Stimulated activated CD8-positive, alpha-beta memory T cell treated with anti-CD3 and anti-CD28 coated beads, Interleukin-7, amount 100 ng/mL, for 24 hours (primary cell): ENCODE results near the gene GUK1.

Experiments
- DNase-seq: peaks from one replicate; pipeline ENCODE4 v3.0.0-alpha.2; 2020; ENCODE audit warnings: low read depth

GUK1 gene

GRCh38 chr1:228131766-228132165 is 8.3 kb upstream of the GUK1 start:
- DNase-seq, result no peak

GRCh38 chr1:228134591-228134990 is 5.5 kb upstream of the GUK1 start:
- no peak for DNase-seq

GRCh38 chr1:228136901-228137300 is 3.2 kb upstream of the GUK1 start:
- DNase-seq, result no peak

DNA sequence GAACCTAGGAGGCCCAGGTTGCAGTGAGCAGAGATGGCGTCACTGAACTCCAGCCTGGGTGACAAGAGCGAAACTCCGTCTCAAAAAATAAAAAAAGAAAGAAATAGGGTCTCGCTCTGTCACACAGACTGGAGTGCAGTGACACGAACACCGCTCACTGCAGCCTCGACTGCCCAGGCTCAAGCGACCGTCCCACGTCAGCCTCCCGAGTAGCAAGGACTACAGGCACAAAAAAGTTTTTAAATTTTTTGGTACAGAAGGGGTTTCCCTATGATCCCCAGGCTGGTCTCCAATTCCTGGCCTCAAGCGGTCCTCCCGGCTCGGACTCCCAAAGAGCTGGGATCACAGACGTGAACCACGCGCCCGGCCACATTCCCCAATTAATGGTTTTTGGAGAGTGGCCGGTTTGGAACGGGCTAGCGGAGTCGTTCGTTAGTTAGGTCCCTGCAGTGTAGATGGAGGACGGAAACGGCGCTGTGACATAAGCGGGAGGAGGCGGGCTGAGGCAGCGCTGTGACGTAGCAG is 611 bp upstream of the GUK1 start:
- no peak for DNase-seq

DNA sequence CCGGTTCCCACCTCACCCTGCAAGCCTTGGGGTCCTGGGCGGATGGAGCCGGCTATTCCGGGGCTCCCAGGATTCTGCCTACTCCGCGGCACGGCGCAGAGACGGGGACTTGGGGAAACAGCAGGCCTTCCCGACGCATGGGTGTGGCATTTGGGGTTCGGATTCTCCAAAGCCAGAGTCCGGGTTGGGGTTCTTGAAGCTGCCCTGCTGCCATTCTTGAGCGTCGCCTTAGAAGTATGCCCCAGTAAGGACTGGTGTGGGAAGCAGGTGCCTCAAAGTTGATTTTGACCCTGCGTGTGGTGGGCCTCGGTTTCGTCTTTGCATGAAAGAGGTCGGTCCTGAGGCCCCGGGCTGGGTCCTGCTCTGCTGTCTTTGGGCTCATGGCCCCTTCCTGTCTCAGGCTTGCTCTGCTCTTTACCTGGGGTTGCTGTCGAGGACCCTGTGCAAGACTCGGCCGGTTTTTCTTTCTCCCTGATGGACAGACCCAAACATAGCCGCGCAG is 696 bp downstream of the GUK1 start:
- no peak for DNase-seq

DNA sequence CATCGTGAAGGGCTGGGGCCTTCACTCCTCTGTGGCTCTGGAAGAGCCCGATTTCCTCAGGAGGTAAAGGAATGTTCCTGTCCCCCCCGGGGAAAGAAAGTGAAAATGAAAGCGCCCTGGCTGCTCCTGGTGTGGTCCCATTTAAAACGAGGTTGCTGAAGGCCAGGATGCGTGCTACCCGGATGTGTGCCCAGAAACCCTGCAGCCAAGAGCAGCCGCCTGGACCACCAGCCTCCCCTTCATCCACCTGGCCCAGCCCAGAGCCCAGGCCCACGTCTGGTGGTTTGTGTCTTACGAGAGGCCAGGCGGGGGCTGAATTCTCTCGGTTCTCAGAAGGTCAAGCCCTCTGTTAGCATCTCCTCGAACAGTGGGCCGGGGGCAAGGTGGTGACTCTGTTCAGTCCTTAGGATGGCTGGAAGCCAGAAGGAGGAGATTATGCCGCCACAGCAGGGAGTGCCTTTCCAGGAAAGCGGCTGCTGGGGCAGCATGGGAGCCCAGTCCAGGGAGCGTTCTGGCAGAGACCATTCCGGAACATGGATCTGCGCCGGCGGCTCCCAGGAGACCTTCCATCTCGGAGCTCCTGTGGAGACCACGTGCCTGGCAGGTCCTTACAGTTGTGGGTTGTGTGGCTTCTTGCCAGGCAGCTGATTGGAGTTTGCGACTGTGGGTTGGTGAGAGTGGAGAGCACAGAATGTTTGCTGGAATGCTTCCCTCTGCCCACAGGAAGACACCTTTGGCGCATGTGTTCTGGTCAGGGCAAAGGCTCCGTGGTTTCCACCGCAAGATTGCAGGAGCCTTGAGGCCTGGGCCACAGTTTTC is 1.4 kb downstream of the GUK1 start:
- DNase-seq, result no peak

- no peak for DNase-seq
These were observed 2.1 kb downstream of the GUK1 start for GRCh38 chr1:228142155-228142691.

GRCh38 chr1:228142701-228143136 is 2.6 kb downstream of the GUK1 start:
- DNase-seq, result no peak

GRCh38 chr1:228143480-228144192 is 3.6 kb downstream of the GUK1 start:
- no peak for DNase-seq

DNA sequence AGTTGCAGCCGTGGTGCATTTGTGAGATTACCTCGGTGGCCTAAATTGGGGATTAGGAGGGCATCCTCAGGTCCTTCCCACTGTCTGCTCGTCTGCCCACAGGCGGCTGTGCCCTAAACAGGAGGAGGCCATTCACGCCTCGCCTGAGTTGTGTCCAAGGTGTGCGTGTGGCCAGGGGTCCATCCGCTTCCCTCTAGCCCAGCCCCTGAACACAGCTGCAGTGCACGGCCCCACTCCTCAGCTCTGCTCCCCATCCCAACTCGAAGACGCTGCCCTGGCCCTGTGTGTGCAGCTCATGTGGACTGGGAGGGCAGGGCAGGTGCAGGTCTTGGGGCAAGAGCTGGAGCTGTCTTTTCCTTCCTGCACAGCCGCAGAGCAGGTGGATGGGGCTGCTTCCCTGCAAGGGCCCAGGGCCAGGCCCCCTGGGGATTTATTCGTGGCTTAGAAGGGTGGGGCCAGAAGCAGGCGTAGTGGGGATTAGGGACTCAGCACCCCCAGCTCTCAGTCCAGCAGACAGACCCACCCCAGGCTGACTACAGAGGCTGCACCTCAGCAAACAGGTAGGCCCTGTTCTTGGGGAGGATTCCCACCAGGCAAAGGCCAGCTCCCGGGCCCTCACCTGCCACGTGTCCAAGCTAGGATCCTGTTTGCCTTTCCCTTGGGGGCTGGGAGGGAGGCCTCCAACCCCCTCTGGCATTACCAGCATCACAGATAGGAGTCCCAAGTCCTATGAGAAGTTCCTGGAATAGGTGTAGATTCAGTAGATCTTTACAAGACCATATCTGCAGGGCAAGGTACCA is 4.3 kb downstream of the GUK1 start:
- DNase-seq, result no peak

- DNase-seq, result no peak
These were observed 4.9 kb downstream of the GUK1 start for GRCh38 chr1:228144993-228145343.

- DNase-seq, result no peak
These were observed 5.7 kb downstream of the GUK1 start for GRCh38 chr1:228145463-228146416.

DNA sequence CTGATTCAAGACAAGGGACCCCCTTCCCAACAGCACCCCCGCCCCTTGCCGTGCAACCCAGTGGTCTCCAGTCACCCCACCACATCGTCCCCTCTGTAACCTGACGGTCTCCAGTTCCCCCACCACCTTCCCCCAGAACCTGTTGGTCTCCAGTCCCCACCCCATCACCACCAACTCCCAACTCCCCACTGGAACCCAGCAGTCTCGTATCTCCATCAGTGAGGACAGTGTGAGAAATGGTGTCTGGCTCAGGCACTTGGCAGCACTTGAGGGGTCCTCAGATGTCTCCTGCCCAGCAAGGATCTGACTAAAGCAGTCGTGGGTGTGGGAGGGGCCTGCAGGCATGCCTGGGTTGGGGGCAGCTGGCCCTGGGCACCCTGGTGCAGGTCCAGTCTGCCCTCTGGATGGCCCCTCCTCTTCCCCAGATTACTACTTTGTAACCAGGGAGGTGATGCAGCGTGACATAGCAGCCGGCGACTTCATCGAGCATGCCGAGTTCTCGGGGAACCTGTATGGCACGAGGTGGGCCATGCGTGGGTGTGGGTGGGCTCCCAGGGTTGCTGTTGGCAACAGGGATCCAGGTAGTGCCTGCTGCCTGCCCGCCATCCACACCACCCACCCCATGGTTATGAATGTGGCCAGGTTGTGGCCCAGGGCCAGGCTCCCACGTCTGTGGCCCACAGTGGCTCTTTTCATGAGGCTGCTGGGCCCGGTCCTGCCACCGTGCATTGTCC is 6.5 kb downstream of the GUK1 start:
- DNase-seq, result no peak

- no peak for DNase-seq
These were observed 7.1 kb downstream of the GUK1 start for GRCh38 chr1:228147151-228147693.

DNA sequence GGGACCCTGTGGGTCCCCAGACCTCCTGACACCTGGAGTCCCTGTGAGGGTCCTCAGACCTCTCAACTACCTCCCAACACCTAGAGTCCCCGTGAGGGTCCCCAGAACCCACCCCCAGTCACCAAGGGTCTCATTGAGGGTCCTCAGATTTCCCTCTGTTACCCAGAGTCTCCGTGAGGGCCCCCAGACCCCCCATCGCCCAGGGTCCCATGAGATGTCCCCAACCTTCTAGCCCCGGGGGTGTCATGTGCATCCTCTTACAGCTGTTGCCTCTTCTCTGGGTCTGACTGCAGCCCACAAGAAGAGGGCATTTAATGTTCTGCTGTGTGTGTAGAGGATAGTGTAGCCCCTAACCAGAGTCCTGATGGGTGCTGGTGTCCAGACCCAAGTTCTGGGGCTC is 7.7 kb downstream of the GUK1 start:
- DNase-seq, result no peak

DNA sequence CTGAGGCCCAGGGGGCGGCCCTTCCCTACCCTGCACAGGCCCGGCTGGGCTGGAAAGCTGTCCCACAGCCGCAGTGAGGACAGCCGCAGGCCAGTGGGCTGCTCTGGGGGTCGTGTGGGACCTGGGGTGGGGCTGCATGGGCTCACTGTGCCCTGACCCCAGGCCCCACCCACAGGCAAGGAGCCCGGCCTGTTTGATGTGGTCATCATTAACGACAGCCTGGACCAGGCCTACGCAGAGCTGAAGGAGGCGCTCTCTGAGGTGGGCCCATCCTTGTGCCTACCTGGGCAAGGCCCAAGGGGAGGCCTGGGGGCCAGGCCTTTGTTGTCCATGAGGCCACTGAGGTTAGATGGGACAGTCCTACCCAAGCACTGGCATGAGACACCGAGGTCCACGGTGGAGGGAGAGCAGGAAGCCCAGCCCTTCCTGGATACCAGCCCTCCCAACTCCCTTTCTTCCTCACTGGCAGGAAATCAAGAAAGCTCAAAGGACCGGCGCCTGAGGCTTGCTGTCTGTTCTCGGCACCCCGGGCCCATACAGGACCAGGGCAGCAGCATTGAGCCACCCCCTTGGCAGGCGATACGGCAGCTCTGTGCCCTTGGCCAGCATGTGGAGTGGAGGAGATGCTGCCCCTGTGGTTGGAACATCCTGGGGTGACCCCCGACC is 8.2 kb downstream of the GUK1 start:
- DNase-seq, result no peak

DNA sequence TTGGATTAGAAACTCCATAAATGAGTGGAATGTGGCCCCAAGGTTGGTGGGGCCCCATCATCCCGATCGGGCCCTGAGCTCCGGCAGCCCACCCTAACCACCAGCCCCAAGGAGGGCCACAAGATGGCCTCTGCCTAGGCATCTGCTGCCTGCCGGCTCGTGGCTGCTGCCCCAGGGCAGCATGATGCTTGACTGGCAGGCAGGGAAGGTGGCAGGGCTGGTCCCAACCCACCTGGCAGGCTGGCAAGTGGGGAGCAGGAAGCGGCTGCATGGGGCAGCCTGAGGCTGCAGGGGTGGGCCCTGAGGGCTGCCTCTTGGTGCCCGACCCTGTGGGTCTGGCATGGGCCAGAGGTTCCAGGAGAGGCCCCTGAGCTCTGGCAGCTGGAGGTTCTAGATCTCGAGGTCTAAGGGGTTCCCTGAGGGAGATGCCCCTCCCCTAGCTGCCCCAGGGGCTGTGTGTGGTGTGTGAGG is 8.9 kb downstream of the GUK1 start:
- DNase-seq, result no peak

DNA sequence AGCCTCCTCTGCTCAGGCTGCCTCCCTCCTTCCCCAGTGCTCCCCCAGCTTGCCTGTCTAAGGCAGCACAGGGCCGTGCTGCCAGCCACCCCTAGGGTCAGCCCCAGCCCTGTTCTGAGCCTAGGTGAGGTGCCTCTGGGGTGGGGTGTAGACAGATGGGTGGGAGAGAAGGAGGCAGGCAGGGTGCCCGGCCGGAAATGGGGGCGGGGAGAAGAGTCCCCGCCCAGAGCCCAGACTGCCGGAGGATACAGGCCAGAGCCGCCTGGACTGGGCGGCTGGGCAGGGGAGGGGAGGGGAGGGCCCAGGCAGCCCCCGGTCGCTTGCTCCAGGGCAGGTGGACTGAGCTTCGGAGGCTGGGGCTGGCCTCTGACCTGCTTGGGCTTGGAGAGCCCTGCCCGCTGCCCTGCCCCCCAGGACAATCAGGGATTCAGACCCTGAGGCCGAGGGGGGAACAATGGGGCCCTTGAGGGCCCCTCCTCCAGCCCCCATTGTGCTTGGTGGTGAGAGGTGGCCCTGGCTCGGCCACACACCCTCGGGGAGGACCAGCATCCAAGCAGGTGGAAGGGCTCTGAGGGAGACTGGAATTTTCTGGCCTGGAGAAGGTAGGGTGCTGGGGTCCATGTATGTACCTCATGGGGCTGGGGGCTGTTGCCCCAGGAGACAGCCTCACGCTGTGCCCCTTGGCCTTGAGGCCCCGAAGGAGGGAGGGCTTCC is 9.5 kb downstream of the GUK1 start, which contains the start of gene GJC2:
GJC2 (plus strand) TSS at position 525 of the 714 bp plus-strand sequence. CDS start 7,829 bp downstream, outside the sequence.
- DNase-seq, result no peak
